HCT116 (cell line): ENCODE data around the gene PCDHB6.

Source experiments
- CEBPB ChIP-seq: IDR thresholded peaks from 2 replicates; pipeline ENCODE4 v1.6.1; 2012; ENCODE audit warnings: low read depth
- EZH2 ChIP-seq: fragments of 200-600 bp; sonication (generic); IDR thresholded peaks from 2 replicates; pipeline ENCODE4 v1.6.1; 2017; ENCODE audit warnings: antibody characterized with exemption, mixed run types
- FOSL1 ChIP-seq: IDR thresholded peaks from 2 replicates; pipeline ENCODE4 v1.6.1; 2012; ENCODE audit warnings: low read depth
- POLR2A ChIP-seq: IDR thresholded peaks from 2 replicates; pipeline ENCODE4 v1.7.0; 2011; ENCODE audit warnings: borderline replicate concordance; ENCODE audit not compliant: insufficient read depth, insufficient read length; ENCODE audit errors: extremely low read depth
- POLR2AphosphoS5 ChIP-seq: IDR thresholded peaks from 2 replicates; pipeline ENCODE4 v1.6.1; 2011; ENCODE audit warnings: mild to moderate bottlenecking, low read depth, low read length, moderate library complexity
- SIN3A ChIP-seq: IDR thresholded peaks from 2 replicates; pipeline ENCODE4 v1.6.1; 2012; ENCODE audit warnings: low read depth
- SRF ChIP-seq: IDR thresholded peaks from 2 replicates; pipeline ENCODE4 v1.6.1; 2012; ENCODE audit warnings: low read depth
- YY1 ChIP-seq: IDR thresholded peaks from 2 replicates; pipeline ENCODE4 v1.6.1; 2011; ENCODE audit warnings: low read length, low read depth, moderate library complexity, mild to moderate bottlenecking; ENCODE audit not compliant: insufficient replicate concordance; ENCODE audit errors: extremely low read depth
- ZFX ChIP-seq: fragments of 450-650 bp; IDR thresholded peaks from 2 replicates; pipeline ENCODE4 v1.6.1; 2017
- TF ChIP-seq, protein P1 (sequence below), 3 experiments: fragments of 200-600 bp in 1 of 3; sonication (generic) in 1 of 3; IDR thresholded peaks in 2 of 3; conservative IDR thresholded peaks in 1 of 3; 2 replicates each; pipeline ENCODE4 v1.5.1; 2012 to 2017; ENCODE audit warnings: low read depth in 2 of 3, low read length in 2 of 3, antibody characterized with exemption in 1 of 3, borderline replicate concordance in 1 of 3, control low read depth in 1 of 3, mild to moderate bottlenecking in 1 of 3, mixed read lengths in 1 of 3, mixed run types in 1 of 3, moderate library complexity in 1 of 3; ENCODE audit not compliant: insufficient read depth in 1 of 3
- TF ChIP-seq, protein P2 (sequence below): IDR thresholded peaks from 2 replicates; pipeline ENCODE4 v1.6.1; 2012

DNA sequence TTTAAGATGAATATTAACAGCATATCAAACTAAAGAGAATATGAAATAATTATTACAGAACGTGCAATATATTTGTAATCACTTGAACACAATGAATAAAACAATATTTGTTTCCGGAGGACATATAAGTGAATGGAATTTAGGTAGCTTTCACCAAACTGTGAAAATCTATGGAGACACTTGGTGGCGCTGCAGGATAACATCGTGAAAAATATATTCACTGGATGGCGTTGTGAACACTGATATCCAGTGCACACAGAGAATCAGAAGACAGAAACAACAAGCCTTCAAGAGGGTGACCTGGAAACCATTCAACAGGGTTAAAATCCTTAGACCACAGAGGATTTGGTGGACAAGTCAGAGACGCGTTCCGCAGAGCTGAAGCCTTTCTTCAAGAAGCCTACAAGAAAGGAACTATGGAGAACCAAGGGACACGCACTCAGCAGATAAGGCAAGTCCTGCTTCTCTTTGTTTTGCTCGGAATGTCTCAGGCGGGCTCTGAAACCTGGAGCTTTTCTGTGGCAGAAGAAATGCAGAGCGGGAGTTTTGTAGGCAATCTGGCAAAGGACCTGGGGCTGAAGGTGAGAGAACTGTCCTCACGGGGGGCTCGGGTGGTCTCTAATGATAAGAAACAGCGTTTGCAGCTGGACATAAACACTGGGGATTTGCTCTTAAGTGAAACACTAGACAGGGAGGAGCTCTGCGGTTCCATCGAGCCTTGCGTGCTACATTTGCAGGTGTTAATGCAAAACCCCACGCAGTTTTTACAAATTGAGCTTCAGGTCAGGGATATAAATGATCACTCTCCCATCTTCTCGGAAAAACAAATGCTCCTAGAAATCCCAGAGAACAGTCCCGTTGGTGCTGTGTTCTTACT is 49.7 kb downstream of the PCDHB6 start, which contains the start of gene PCDHB11:
- TF ChIP-seq, protein P1, sequence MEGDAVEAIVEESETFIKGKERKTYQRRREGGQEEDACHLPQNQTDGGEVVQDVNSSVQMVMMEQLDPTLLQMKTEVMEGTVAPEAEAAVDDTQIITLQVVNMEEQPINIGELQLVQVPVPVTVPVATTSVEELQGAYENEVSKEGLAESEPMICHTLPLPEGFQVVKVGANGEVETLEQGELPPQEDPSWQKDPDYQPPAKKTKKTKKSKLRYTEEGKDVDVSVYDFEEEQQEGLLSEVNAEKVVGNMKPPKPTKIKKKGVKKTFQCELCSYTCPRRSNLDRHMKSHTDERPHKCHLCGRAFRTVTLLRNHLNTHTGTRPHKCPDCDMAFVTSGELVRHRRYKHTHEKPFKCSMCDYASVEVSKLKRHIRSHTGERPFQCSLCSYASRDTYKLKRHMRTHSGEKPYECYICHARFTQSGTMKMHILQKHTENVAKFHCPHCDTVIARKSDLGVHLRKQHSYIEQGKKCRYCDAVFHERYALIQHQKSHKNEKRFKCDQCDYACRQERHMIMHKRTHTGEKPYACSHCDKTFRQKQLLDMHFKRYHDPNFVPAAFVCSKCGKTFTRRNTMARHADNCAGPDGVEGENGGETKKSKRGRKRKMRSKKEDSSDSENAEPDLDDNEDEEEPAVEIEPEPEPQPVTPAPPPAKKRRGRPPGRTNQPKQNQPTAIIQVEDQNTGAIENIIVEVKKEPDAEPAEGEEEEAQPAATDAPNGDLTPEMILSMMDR (IDR thresholded peaks at IDR 0.05 in 2 of 3, conservative IDR thresholded peaks at IDR 0.05 in 1 of 3; ENCODE audit: borderline replicate concordance in 1 of 3, insufficient read depth in 1 of 3, low read depth in 2 of 3, low read length in 2 of 3) = peak; percentile 24 to 34 (median 29); a peak in 3 of 6 replicates
- no peak for TF ChIP-seq POLR2A
- TF ChIP-seq EZH2 = no peak
- no peak for TF ChIP-seq POLR2AphosphoS5
- TF ChIP-seq SIN3A = no peak
- no peak for TF ChIP-seq SRF
- TF ChIP-seq CEBPB = no peak
- no peak for TF ChIP-seq FOSL1
- TF ChIP-seq, protein P2, sequence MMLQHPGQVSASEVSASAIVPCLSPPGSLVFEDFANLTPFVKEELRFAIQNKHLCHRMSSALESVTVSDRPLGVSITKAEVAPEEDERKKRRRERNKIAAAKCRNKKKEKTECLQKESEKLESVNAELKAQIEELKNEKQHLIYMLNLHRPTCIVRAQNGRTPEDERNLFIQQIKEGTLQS = no peak
- TF ChIP-seq YY1 = no peak
- no peak for TF ChIP-seq ZFX
